HAP-1 (cell line): ENCODE data around the gene HNRNPLL.

Experiments
- DNase-seq, 2 experiments: peaks; one replicate each; pipeline ENCODE4 v3.0.0-alpha.2; 2016 to 2020; ENCODE audit warnings: low spot score in 2 of 2
- H3K27me3 ChIP-seq: fragments of 250-450 bp; sonication (Bioruptor Pico); 2 replicates; pipeline ENCODE4 v1.5.1; 2020; ENCODE audit warnings: low read depth, mild to moderate bottlenecking, moderate library complexity
- H3K36me3 ChIP-seq: fragments of 250-450 bp; sonication (Bioruptor Pico); replicated peaks from 2 replicates; pipeline ENCODE4 v1.5.1; 2020; ENCODE audit warnings: mild to moderate bottlenecking
- H3K4me1 ChIP-seq: fragments of 250-450 bp; sonication (Bioruptor Pico); 2 replicates; pipeline ENCODE4 v1.5.1; 2020; ENCODE audit warnings: mild to moderate bottlenecking
- H3K4me3 ChIP-seq: fragments of 250-450 bp; sonication (Bioruptor Pico); 2 replicates; pipeline ENCODE4 v1.5.1; 2020; ENCODE audit warnings: mild to moderate bottlenecking, moderate library complexity
- H3K9me3 ChIP-seq: fragments of 250-450 bp; sonication (Bioruptor Pico); 2 replicates; pipeline ENCODE4 v1.5.1; 2020; ENCODE audit warnings: mild to moderate bottlenecking, moderate library complexity
- in situ Hi-C: fragments of 300-500 bp; cut with MboI; formaldehyde crosslinking; loops from 3 replicates; pipeline ENCODE4 v1.14.3; 2020; ENCODE audit warnings: low sequenced_read_pairs, inconsistent platforms, mixed read lengths

Gene HNRNPLL

DNA sequence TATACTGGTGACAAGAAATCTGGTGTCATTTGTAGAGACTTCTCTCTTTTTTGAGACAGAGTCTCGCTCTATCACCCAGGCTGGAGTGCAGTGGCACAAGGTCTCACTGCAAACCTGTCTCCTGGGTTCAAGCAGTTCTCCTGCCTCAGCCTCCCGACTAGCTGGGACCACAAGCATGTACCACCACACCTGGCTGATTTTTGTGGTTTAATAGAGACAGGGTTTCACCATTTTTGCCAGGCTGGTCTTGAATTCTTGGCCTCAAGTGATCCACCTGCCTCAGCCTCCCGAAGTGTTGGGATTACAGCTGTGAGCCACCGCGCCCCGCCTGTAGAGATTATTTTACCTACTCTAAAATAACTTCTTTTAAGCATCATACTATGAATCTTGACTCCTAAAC is 6.5 kb downstream of the HNRNPLL start:
- Histone ChIP-seq H3K4me3 (no peak overlapping the region), H3K27me3 (no peaks in the 10 kb centered on the region), H3K4me1 (peaks cover 44% of the 10 kb centered on the region), H3K9me3 (no peaks in the 10 kb centered on the region), H3K36me3 (no peaks in the 10 kb centered on the region)
- DNase-seq: no peak
- in situ Hi-C loops: no loop called here

DNA sequence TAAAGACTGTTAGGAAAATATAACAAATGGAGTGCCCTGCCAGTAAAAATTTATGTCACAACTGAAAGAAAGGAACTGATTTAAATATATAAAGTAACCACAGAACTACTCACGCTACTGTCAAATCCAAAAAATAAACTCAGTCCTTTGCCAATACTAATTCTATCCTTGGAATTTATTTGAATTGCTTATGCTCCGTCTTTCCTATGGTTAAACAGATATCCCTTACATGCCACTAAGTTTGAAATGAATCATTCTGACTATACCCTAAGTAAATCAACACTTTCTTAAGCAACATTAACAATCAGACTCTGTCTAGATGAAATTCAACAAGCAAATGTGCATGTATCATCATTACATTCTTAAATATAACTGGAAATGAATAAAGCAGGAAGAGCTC is 9.8 kb downstream of the HNRNPLL start:
- Histone ChIP-seq H3K36me3 (no peaks in the 10 kb centered on the region), H3K9me3 (no peaks in the 10 kb centered on the region), H3K27me3 (no peaks in the 10 kb centered on the region), H3K4me1 (peaks cover 27% of the 10 kb centered on the region), H3K4me3 (no peak overlapping the region)
- DNase-seq: peak in 1 of 2 experiments; percentile 71
- in situ Hi-C loops: no loop called here

DNA sequence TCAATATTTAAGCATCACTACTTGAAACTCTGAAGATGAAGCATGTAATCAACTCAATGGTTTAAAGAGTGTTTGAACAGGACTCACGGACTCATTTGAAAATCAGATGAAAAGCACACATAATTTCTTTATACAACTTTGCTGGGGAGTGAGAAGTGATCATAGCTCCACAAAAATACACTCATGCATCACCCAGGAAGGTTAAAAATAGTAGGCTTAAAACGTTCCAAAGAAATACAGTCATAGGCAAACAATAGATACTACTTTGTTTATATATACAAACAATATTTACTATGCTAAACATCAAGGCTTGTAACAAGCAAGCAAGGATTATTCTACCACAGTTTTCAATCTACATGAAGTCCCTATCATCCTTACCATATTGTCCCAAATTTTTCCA is 11.6 kb downstream of the HNRNPLL start:
- Histone ChIP-seq H3K9me3 (no peaks in the 10 kb centered on the region), H3K36me3 (no peaks in the 10 kb centered on the region), H3K4me1 (peaks cover 21% of the 10 kb centered on the region), H3K4me3 (no peak overlapping the region), H3K27me3 (no peaks in the 10 kb centered on the region)
- no peak for DNase-seq
- in situ Hi-C loops: no loop called here

DNA sequence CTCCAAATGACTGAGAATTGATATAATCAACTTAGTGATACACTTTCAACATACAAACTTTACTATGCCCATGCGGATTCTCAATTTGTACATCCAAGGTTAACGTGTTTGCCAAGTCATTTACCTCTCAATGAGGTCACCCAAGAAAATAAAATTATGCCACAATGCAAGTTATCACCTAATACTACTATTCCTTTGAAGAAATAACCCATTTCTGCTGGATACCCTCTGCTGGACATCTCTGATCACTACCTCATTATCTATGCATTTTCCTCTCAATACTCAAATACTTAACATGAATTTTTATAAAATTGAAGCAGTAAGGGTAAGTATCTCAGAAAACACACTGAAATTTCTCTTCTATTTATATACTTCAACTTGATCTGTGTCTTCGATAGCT is 12.7 kb downstream of the HNRNPLL start:
- H3K36me3 ChIP-seq: no peaks in the 10 kb centered on the region; the same call in 1 of the 2 replicates
- no peak for DNase-seq

DNA sequence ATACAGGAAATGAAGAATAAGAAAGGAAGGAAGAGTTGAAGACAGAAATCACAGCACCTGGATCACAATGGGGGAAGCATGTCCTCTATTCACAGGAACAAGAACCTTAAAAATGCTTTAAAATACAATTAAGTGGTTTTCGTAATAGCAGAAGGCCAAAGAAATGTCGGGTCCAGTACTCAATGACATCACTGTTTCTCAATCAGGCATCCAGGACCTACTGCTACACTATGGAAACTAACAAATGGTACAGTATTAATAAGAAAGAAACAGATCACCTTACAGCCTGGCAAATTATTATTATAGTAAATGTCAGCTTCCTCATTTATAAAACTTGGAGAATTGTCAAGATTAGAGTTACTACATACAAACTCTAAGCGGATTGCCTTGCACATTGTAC is 15.8 kb downstream of the HNRNPLL start:
- no peak for DNase-seq
- Histone ChIP-seq H3K27me3 (no peaks in the 10 kb centered on the region), H3K4me3 (no peak overlapping the region), H3K36me3 (peaks cover 7% of the 10 kb centered on the region), H3K4me1 (peaks cover 6% of the 10 kb centered on the region), H3K9me3 (no peaks in the 10 kb centered on the region)
- in situ Hi-C loops: no loop called here

More for the DNA sequence above, 12.7 kb downstream of the HNRNPLL start:
- H3K4me1 ChIP-seq: peaks cover 21% of the 10 kb centered on the region
- in situ Hi-C loops: no loop called here
- no peak overlapping the region for H3K4me3 ChIP-seq
- H3K27me3 ChIP-seq: no peaks in the 10 kb centered on the region
- no peaks in the 10 kb centered on the region for H3K9me3 ChIP-seq

DNA sequence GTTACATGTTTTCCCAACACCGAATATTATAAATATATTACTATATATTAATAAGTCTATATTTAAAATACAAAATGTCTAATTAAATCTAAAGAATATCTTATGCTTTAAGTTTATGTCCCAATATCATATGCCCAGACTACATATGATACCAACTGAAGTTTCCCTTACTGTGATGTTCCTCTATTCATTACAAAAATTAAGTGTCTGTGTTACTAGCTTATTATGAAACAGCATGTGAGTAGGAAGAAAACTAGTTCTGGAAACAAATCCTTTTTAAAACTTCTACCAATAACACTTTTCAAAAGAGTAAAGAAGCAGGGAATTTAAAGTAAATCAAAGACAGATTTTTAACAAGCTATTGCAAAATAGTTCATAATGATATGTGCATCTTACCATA is 17.8 kb downstream of the HNRNPLL start:
- in situ Hi-C loops: no loop called here
- DNase-seq: no peak
- Histone ChIP-seq H3K27me3 (no peaks in the 10 kb centered on the region), H3K9me3 (no peaks in the 10 kb centered on the region), H3K4me1 (peaks cover 5% of the 10 kb centered on the region; the same call in 1 of the 2 replicates), H3K4me3 (no peak overlapping the region), H3K36me3 (peaks cover 15% of the 10 kb centered on the region)

DNA sequence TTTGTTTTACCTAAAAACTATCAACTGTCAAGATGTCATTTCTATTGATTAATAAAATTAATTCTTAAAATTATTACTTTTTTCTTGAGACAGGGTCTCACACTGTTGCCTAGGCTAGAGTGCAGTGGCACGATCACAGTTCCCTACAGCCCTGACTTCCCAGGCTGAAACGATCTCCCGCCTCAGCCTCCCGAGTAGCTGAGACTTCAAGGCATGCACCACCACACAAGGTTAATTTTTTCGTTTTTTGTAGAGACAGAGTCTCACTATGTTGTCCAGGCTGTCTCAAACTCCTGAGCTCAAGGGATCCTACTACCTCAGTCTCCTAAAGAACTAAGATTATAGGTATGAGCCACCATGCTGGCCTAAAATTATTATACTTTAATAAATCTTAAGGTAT is 18.7 kb downstream of the HNRNPLL start:
- Histone ChIP-seq H3K27me3 (no peaks in the 10 kb centered on the region), H3K4me3 (no peak overlapping the region), H3K4me1 (peaks cover 13% of the 10 kb centered on the region), H3K9me3 (no peaks in the 10 kb centered on the region), H3K36me3 (peaks cover 15% of the 10 kb centered on the region)
- DNase-seq: no peak
- in situ Hi-C loops: no loop called here

DNA sequence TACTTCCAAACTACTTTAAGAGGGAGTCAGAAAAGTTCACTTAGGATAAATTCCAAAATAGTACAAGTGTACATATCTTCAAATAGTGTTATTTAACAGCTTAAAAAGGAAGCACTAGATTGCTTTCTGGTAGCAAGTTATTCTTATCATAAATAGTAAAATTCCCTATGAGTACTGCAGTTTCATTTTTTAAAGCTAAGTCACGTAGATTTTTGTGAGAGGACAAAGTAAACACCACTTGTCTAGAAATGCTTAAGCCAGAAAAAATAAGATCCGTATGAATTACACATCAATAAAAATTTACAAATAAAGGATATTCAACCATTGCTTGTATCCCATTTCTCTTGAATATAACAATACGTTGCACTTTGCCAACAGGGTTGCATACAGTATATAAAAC is 19.2 kb downstream of the HNRNPLL start:
- in situ Hi-C loops: no loop called here
- H3K27me3 ChIP-seq: no peaks in the 10 kb centered on the region
- no peaks in the 10 kb centered on the region for H3K9me3 ChIP-seq
- H3K4me1 ChIP-seq: peaks cover 15% of the 10 kb centered on the region
- H3K36me3 ChIP-seq: peaks cover 15% of the 10 kb centered on the region
- no peak overlapping the region for H3K4me3 ChIP-seq
- DNase-seq: no peak

DNA sequence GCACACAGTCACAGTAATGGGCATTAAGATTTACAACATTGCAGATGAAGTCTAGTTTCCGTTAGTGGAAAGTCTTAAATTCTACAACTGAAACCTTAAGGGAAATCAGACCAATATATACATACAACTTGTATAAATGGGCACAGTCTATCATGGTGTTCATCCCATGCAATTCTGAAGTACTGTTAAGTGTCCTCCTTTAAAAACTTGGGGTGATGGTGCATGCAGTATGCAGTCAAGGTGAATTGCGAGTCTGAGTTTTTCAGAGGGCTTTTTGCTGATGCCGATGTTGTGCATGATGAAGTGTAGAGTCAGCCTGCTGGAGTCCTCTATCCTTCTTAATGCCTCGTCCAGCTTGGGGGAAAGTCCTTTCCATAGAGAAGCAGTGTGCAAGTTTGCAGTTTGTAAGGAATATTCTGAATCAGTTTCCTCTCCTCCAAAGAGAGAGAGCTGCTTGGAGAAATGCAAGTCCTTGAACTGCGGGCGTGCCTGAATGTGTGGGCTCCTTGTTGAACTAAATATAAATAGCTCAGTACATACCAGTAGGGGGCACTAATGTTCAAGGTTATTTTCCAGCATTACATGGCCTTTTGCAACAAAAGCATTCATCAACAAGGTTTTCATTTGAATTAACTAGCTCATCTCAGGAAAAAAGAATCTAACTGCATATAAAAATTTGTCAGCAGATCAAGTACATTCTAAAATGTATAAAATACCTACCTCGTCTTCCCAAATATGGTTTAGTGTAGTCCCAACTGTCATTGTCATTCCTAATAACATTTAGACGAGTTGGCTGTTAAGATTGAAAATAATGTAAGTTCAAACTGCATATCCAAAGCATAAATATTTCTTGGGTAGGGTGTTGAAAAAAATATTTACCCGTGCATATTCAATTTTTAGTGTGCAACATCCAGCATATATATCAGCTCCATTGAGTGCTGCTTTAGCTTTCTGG is 21.3 kb downstream of the HNRNPLL start:
- in situ Hi-C loops: no loop called here
- peak; percentile 46 to 73 for DNase-seq
- Histone ChIP-seq H3K4me3 (no peak overlapping the region), H3K4me1 (peaks cover 15% of the 10 kb centered on the region), H3K9me3 (no peaks in the 10 kb centered on the region), H3K27me3 (no peaks in the 10 kb centered on the region), H3K36me3 (peaks cover 18% of the 10 kb centered on the region)

DNA sequence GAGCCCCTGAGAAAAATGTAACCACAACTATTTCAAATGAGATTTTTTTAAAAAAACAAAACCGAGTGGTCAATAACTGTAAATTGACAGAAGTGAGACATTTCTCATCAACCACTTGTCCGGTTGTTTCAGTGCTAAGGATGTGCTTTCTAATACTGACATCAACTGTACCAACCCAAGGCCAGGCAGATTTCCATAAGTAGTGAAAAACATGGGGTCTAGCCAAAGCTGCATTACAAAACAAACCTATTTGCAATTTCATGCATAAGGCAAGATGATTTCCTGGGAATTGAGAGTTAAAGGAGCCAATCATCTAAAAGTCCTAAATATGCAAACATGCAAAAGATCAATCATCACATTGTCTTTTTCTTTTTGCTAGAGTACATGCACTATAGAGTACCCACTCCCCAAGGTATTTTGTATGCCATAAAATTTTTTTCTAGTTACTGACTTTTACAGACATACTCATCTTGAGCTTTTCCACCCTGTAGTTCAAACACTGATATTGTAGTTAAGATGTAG is 22.6 kb downstream of the HNRNPLL start:
- H3K4me1 ChIP-seq: peaks cover 15% of the 10 kb centered on the region
- no peak overlapping the region for H3K4me3 ChIP-seq
- H3K9me3 ChIP-seq: no peaks in the 10 kb centered on the region
- in situ Hi-C loops: no loop called here
- H3K36me3 ChIP-seq: peaks cover 22% of the 10 kb centered on the region
- DNase-seq: no peak
- no peaks in the 10 kb centered on the region for H3K27me3 ChIP-seq

DNA sequence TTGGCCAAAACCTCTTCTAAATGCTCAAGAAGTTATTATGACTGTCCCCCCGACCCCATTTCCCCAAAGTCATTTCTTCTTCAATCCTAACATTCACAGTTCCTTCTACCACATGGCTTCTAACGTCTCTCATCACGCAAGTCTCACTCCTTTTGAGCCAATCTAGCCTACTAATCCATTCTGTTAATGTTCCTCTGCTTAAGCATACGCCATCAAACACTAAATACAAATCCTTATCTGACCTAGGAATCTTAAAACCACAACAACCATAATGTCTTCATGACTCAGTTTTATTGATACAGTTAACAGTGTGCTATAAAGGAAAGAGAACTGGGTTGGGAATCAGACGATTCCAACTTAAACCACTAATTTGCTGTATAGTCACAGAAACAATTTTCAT is 23.9 kb downstream of the HNRNPLL start:
- no peak for DNase-seq
- Histone ChIP-seq H3K9me3 (no peaks in the 10 kb centered on the region), H3K36me3 (peaks cover 18% of the 10 kb centered on the region), H3K27me3 (no peaks in the 10 kb centered on the region), H3K4me1 (peaks cover 15% of the 10 kb centered on the region), H3K4me3 (no peak overlapping the region)
- in situ Hi-C loops: no loop called here

DNA sequence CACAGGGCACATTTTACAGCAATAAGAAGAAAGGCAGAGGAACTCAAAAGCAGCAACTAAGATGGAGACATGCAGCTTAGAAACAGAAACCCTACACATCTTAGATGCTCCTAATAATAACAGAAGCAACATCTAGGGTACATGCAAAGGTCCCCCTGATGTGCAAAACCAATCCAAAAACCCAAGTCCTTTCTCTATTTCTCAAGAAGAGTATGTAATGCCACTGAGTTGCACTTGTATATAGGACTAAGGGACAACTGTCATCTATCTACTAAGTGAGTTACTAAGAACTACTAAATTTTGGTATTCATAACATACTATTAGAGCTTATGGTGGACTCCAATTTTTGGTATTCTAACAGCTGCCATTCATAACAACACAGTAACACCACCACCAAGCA is 28.4 kb downstream of the HNRNPLL start:
- Histone ChIP-seq H3K36me3 (peaks cover 40% of the 10 kb centered on the region), H3K9me3 (no peaks in the 10 kb centered on the region), H3K4me1 (peaks cover 9% of the 10 kb centered on the region), H3K27me3 (no peaks in the 10 kb centered on the region), H3K4me3 (no peak overlapping the region)
- in situ Hi-C loops: no loop called here
- DNase-seq: no peak

DNA sequence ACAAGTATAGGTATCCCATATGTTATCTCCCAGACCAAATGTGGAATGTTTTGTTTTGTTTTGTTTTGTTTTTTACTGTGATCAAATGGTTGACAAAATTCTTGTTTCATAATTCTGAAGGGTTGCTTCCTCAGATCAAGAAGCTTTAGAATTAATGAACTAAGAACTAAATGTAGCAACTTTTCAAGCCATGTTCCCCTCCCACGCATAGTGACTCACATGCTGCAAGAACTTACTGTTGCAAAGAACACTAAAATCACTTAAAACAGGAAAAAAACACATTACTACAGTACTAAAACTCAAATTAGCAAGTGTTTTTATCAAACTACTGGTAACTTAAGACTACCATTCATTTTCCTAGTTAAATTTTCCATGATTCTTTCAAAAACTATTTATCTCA is 30.6 kb downstream of the HNRNPLL start:
- no peaks in the 10 kb centered on the region for H3K27me3 ChIP-seq
- in situ Hi-C loops: no loop called here
- no peak overlapping the region for H3K4me3 ChIP-seq
- peaks cover 51% of the 10 kb centered on the region for H3K36me3 ChIP-seq
- H3K4me1 ChIP-seq: peaks cover 12% of the 10 kb centered on the region
- DNase-seq: no peak
- no peaks in the 10 kb centered on the region for H3K9me3 ChIP-seq

DNA sequence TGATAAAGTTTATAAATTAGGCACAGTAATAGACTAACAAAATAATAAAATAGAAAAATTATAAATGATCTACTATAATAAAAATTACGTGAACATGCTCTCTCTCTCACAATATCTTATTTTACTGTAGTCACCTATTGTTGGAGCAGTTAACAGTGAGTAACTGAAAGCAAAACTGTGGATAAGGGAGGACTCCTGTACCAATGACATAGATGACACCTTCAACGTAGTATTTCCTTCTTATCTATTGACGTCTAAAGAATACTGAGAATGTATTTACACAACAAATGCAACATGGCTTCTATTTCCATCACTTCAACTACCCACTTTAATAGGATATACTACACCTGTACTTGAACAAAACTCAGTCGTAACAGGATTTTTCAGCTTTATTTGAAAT is 31.5 kb downstream of the HNRNPLL start:
- no peak for DNase-seq
- Histone ChIP-seq H3K27me3 (no peaks in the 10 kb centered on the region), H3K4me3 (no peak overlapping the region), H3K4me1 (peaks cover 12% of the 10 kb centered on the region), H3K9me3 (no peaks in the 10 kb centered on the region), H3K36me3 (peaks cover 49% of the 10 kb centered on the region)
- in situ Hi-C loops: no loop called here
